ENCODE data around the gene MRPS33. TPM values are rescaled to one million over a fixed set of nuclear protein-coding genes. Genes with fewer than 3 reads are reported as not detected.

The MRPS33 gene
- 10 to 100 TPM in 3 of 4 donors, 1 to 10 TPM in 1; 8.3 to 35.5 (median 22.5) TPM for total RNA-seq

- no peaks in the 10 kb centered on the region for H3K9me3 ChIP-seq
- peaks cover 0 to 7% (median 3%) of the 10 kb centered on the region in 4 donors for H3K4me1 ChIP-seq
- TF ChIP-seq POLR2A (IDR thresholded peaks at IDR 0.05) (peak; percentile 72 to 75), CTCF (IDR thresholded peaks at IDR 0.05) (peak in 4 of 6 experiments; percentile 9 to 46 (median 27))
- peak; percentile 92 to 97 (median 94) for DNase-seq
- H3K36me3 ChIP-seq, result peaks cover 0 to 4% (median 0%) of the 10 kb centered on the region in 3 donors
- peak within 1 kb of the TSS; percentile 54 to 80 (median 70) for H3K4me3 ChIP-seq
- H3K27me3 ChIP-seq, result no peaks in the 10 kb centered on the region
- peak within 1 kb of the TSS; percentile 85 to 90 (median 86) for H3K27ac ChIP-seq
Measured at GRCh38 chr7:141014524-141015395, at the start of gene MRPS33. Gene MRPS33, minus strand, starts transcription at chr7:141014952. Its CDS starts 4,319 bp downstream, at chr7:141010633.

GRCh38 chr7:141057788-141058187, 43.0 kb upstream of the MRPS33 start:
- no peak overlapping the region for H3K27ac ChIP-seq
- H3K4me1 ChIP-seq, result no peaks in the 10 kb centered on the region
- no peak for DNase-seq
- no peak for TF ChIP-seq POLR2A (IDR thresholded peaks at IDR 0.05)
- TF ChIP-seq CTCF (IDR thresholded peaks at IDR 0.05), result no peak
- no peaks in the 10 kb centered on the region for H3K36me3 ChIP-seq
- H3K9me3 ChIP-seq, result peaks cover 0 to 4% (median 0%) of the 10 kb centered on the region in 4 donors
- H3K27me3 ChIP-seq, result no peaks in the 10 kb centered on the region
- no peak overlapping the region for H3K4me3 ChIP-seq

GRCh38 chr7:141055146-141055545, 40.4 kb upstream of the MRPS33 start:
- no peak for DNase-seq
- TF ChIP-seq CTCF (IDR thresholded peaks at IDR 0.05), result no peak
- TF ChIP-seq POLR2A (IDR thresholded peaks at IDR 0.05), result no peak
- Histone ChIP-seq H3K27me3 (no peaks in the 10 kb centered on the region), H3K4me1 (no peaks in the 10 kb centered on the region), H3K36me3 (no peaks in the 10 kb centered on the region), H3K27ac (no peak overlapping the region), H3K4me3 (no peak overlapping the region), H3K9me3 (peaks cover 0 to 4% (median 0%) of the 10 kb centered on the region in 4 donors)

- no peak for DNase-seq
- Histone ChIP-seq H3K27ac (no peak overlapping the region), H3K4me3 (no peak overlapping the region), H3K36me3 (no peaks in the 10 kb centered on the region), H3K4me1 (no peaks in the 10 kb centered on the region), H3K9me3 (peaks cover 0 to 4% (median 0%) of the 10 kb centered on the region in 4 donors), H3K27me3 (no peaks in the 10 kb centered on the region)
- TF ChIP-seq POLR2A (IDR thresholded peaks at IDR 0.05) (no peak), CTCF (IDR thresholded peaks at IDR 0.05) (no peak)
Measured at GRCh38 chr7:141053626-141054025, 38.9 kb upstream of the MRPS33 start.

- DNase-seq, result no peak
- Histone ChIP-seq H3K36me3 (no peaks in the 10 kb centered on the region), H3K9me3 (no peaks in the 10 kb centered on the region), H3K27ac (no peak overlapping the region), H3K4me1 (no peaks in the 10 kb centered on the region), H3K27me3 (no peaks in the 10 kb centered on the region), H3K4me3 (no peak overlapping the region)
- no peak for TF ChIP-seq CTCF (IDR thresholded peaks at IDR 0.05)
- no peak for TF ChIP-seq POLR2A (IDR thresholded peaks at IDR 0.05)
Measured at GRCh38 chr7:141045842-141046620, 31.3 kb upstream of the MRPS33 start.
